ENCODE results near the gene LRRC8D. TPM values are rescaled to one million over a fixed set of nuclear protein-coding genes. Genes with fewer than 3 reads are reported as not detected.

Gene LRRC8D
- total and polyA plus RNA-seq, 9 of the 15 experiments (the other 6 are each of a cell fraction or from before 2014, with no cell fraction given) = 3.4 to 53.9 (median 15.9) TPM

DNA sequence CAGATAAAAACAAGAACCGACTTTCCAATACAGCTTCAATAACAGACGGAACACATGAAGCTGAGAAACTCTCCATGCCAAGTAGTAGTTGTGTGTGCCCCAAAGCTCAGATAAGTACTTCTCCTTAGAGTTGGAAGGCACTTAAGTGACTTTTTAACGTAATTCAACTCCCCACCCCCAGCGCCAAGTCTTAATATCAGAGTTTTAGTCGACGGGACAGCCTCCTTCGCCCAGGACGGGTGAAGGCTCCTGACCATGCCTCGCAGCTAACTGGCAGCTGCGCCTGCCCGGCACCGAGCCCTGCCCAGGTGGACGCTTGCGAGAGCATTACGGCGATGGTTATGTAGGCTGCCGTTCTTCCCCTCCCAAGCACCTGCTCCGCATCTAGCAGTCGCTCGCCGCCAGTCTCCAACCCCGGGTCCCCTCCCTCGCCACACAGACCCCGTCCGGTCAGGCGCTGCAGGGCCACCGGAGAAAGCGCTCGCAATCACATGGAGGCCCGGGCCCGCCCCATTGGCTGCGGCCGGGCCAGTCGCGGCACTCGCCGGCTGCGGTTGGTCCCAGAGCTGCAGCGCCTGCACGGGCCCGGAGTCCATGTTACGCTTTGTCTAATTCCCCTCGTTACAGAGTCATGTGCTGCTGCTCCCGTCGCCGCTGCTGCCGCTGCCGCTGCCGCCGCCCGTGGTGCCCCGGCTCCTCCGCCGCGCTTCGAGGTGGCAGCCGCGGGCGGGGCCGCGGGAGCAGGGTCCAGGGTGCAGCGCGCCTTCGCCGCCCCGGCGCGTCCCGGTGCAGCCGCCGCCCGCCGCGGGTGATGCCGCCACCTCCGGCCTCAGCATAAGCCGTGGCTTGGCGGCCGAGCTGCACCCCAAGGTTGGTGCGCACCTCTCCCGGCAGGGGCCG lies at the start of gene LRRC8D (continued):
- TF ChIP-seq, protein P1, sequence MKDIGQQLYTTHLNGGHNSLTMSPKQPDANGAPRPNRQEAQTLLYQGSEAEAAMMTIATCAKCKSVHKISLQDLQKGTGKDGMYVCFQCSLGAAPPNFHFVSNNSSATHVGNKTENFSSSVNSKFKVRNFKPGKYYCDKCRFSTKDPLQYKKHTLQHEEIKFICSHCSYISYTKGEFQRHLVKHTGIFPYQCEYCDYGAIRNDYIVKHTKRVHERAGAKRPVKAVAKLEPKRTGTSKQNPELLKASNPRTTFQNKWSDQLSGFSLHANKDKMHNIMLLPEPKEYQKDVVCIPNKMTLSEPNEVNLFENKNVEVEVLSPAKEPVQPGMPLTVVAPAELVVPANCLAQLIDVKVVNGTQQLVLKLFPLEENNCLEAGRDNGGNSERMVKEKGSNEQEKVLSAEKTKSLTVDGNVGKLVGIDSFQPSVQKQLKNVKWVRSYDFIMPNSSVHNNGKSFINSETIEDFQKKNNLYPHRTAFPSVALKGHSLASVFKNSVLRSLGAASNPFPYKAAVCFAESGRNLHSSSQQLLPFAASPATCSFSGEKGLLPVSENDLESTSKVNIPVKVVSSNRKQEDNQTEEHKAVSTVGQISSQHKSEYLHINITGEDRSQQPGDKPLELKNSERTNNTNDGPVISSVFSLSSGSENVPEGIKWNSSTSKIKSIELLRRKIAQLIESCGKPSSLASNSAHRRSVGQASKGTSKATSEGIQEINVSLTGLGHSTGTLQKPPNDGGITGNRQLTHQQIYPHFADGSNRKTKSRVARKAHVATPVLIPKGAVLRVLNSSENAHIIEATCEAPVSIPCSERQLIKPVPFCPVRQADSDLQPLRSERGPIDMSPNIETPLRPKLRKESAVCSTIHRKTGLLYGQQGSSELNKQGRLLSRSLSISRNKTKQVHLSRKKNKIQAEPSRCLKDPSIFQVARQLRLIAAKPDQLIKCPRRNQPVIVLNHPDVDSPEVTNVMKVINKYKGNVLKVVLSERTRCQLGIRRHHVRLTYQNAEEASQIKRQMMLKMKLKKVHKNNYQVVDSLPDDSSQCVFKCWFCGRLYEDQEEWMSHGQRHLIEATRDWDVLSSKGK (CRISPR knock-in tag; IDR thresholded peaks at IDR 0.05) = no peak
- TF ChIP-seq, protein P2, sequence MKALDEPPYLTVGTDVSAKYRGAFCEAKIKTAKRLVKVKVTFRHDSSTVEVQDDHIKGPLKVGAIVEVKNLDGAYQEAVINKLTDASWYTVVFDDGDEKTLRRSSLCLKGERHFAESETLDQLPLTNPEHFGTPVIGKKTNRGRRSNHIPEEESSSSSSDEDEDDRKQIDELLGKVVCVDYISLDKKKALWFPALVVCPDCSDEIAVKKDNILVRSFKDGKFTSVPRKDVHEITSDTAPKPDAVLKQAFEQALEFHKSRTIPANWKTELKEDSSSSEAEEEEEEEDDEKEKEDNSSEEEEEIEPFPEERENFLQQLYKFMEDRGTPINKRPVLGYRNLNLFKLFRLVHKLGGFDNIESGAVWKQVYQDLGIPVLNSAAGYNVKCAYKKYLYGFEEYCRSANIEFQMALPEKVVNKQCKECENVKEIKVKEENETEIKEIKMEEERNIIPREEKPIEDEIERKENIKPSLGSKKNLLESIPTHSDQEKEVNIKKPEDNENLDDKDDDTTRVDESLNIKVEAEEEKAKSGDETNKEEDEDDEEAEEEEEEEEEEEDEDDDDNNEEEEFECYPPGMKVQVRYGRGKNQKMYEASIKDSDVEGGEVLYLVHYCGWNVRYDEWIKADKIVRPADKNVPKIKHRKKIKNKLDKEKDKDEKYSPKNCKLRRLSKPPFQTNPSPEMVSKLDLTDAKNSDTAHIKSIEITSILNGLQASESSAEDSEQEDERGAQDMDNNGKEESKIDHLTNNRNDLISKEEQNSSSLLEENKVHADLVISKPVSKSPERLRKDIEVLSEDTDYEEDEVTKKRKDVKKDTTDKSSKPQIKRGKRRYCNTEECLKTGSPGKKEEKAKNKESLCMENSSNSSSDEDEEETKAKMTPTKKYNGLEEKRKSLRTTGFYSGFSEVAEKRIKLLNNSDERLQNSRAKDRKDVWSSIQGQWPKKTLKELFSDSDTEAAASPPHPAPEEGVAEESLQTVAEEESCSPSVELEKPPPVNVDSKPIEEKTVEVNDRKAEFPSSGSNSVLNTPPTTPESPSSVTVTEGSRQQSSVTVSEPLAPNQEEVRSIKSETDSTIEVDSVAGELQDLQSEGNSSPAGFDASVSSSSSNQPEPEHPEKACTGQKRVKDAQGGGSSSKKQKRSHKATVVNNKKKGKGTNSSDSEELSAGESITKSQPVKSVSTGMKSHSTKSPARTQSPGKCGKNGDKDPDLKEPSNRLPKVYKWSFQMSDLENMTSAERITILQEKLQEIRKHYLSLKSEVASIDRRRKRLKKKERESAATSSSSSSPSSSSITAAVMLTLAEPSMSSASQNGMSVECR (CRISPR knock-in tag; IDR thresholded peaks at IDR 0.05) = peak; percentile 62; the same call in 1 of the 2 replicates
- TF ChIP-seq, protein P3, sequence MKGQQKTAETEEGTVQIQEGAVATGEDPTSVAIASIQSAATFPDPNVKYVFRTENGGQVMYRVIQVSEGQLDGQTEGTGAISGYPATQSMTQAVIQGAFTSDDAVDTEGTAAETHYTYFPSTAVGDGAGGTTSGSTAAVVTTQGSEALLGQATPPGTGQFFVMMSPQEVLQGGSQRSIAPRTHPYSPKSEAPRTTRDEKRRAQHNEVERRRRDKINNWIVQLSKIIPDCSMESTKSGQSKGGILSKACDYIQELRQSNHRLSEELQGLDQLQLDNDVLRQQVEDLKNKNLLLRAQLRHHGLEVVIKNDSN (CRISPR knock-in tag; IDR thresholded peaks at IDR 0.05) = peak; percentile 95
- TF ChIP-seq PHF20 (IDR thresholded peaks at IDR 0.05; ENCODE audit: partially characterized antibody) (peak; percentile 29), WHSC1 (IDR thresholded peaks at IDR 0.05; ENCODE audit: low read length) (no peak), GATAD2A (IDR thresholded peaks at IDR 0.05) (0 out of 2 replicates have a peak, but pooled peaks have one; percentile 35)
